Right lobe of liver (tissue), 6 donors: ENCODE measurements around the gene FGFR1OP2. TPM values are rescaled to one million over a fixed set of nuclear protein-coding genes. Genes with fewer than 3 reads are reported as not detected.

ENCODE experiments used
- ATAC-seq, 4 donors: fragments of 200-7000 bp; cut with Tn5 transposase; one replicate each; pipeline ENCODE4 v1.9.1; 2020; ENCODE audit warnings: mild to moderate bottlenecking in 4 of 4, moderate library complexity in 4 of 4
- DNase-seq, 3 donors: peaks; one replicate each; pipeline ENCODE4 v3.0.0-alpha.2; 2020
- H3K27ac ChIP-seq, 3 donors: fragments of 200-600 bp; one replicate each; pipeline ENCODE4 v1.8.0; 2022
- H3K27me3 ChIP-seq, 2 donors: fragments of 200-600 bp; one replicate each; pipeline ENCODE4 v1.8.0; 2022
- H3K36me3 ChIP-seq, 4 donors: fragments of 200-600 bp; sonication (generic) in 1 of 4; one replicate each; pipeline versions ENCODE4 v1.5.1 to v1.8.0; 2017 to 2022; ENCODE audit warnings: control low read depth in 1 of 4
- H3K4me1 ChIP-seq, 4 donors: fragments of 200-600 bp; sonication (generic) in 1 of 4; one replicate each; pipeline versions ENCODE4 v1.5.1 to v1.8.0; 2017 to 2022; ENCODE audit warnings: control low read depth in 1 of 4
- H3K4me3 ChIP-seq, 3 donors: fragments of 200-600 bp; one replicate each; pipeline ENCODE4 v1.8.0; 2022
- H3K9me3 ChIP-seq, 4 donors: fragments of 200-600 bp; sonication (generic) in 1 of 4; one replicate each; pipeline versions ENCODE4 v1.5.1 to v1.8.0; 2017 to 2022; ENCODE audit warnings: control low read depth in 1 of 4
- POLR2A ChIP-seq: fragments of 450-650 bp; IDR thresholded peaks from one replicate; pipeline ENCODE4 v1.6.1; 2017; ENCODE audit warnings: antibody characterized with exemption, mild to moderate bottlenecking
- whole genome bisulfite sequencing: methylation state at CpG from one replicate; pipeline ENCODE4 v1.1.6; 2018; ENCODE audit warnings: low coverage, low lambda C conversion rate; ENCODE audit not compliant: insufficient coverage; ENCODE audit errors: missing lambda C conversion rate; 5-methylcytosine and 5-hydroxymethylcytosine counted together
- intact Hi-C, 2 donors: fragments of 100-400 bp; cut with DNase I; formaldehyde crosslinking; loops; one replicate each; pipeline versions ENCODE4 v1.11.2 to v1.14.1; 2022
- total RNA-seq, 6 experiments: library from RNA; depleted of rRNA in 2 of 6; stranded (reverse); fragments of >200 nt in 2 of 6; fragmentation: NEBNext Ultra II Directional in 3 of 6; extraction: Animal tissue kit (Norgen Biotek cat#: 25700) in 3 of 6; gene quantifications; one replicate each; pipeline versions ENCODE4 v1.1.0 to v1.2.4, GENCODE V29; 2016 to 2023
- TF ChIP-seq, protein P1 (sequence below), 4 donors: fragments of 200-600 bp in 3 of 4; fragments of 450-650 bp in 1 of 4; IDR thresholded peaks; one replicate each; pipeline versions ENCODE4 v1.5.1 to v1.8.0; 2016 to 2022; ENCODE audit warnings: antibody characterized with exemption in 4 of 4, mild to moderate bottlenecking in 2 of 4
- donor health status: DM: no; HTN: yes; CAD: no.
- donor health status: DM: no; HTN: no; CAD: no.
- donor health status: DM: no; HTN: no; CAD: no.
- donor health status: DM: no; HTN: yes; CAD: no.
- donor health status: DM: no; HTN: yes; CAD: no.

FGFR1OP2 gene
- total RNA-seq, 6 experiments from 2014 or later = 13.3 to 29.6 (median 20.1) TPM

DNA sequence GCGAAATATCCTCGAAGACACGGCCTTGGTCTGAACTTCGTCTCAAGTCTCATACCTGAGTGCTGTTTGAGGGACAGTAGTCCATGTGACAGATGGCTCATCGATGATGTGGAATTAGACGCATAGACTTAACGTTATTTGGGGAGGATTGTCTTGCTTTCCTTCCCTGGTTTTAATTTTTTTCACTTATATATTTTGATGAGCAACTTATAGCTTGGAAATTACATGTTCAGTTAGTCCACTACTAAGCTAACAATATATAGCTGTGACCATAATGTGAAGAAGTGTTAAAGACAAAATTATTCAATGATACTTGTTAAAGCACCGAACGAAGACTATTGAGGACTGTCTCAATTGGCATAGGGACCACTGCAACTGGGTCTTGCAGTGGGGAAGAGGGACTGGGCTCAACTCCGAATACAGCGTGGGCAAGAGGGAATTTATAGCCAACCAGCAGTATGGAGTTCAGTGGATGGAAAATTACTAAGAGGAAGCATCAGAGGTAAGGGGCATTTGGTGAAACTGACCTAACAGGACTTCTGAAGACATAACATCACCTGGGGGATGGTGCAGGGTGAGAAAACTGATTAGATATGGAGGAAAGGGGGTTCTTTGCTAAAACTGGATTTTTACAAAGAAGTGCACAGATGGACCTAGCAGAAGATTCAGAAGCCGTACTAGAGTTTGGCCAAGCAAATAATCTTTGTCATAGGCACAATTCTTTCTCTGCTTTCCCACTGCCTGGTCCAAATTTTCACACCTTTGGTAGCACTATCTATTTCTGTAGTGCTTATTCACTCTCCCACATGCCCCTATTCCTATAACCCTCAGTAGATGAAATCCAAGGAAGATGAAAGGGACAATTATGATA lies 76.8 kb downstream of the FGFR1OP2 start:
- Histone ChIP-seq H3K4me1 (peaks cover 0 to 29% (median 9%) of the 10 kb centered on the region in 4 donors), H3K36me3 (no peaks in the 10 kb centered on the region), H3K4me3 (peak overlapping the region; percentile 71 to 81 (median 74)), H3K27ac (peak overlapping the region; percentile 91 to 94 (median 93)), H3K9me3 (no peaks in the 10 kb centered on the region), H3K27me3 (no peaks in the 10 kb centered on the region)
- intact Hi-C loops = loop anchor here in 1 of 2 donors (5.0 to 10.0 kb wide), 2 partner anchors 80 to 292 kb away; partner anchors contain the start of genes FGFR1OP2 and INTS13
- 30% methylated on average over 12 of the region's 12 CpGs for WGBS
- no peak for TF ChIP-seq POLR2A
- TF ChIP-seq, protein P1, sequence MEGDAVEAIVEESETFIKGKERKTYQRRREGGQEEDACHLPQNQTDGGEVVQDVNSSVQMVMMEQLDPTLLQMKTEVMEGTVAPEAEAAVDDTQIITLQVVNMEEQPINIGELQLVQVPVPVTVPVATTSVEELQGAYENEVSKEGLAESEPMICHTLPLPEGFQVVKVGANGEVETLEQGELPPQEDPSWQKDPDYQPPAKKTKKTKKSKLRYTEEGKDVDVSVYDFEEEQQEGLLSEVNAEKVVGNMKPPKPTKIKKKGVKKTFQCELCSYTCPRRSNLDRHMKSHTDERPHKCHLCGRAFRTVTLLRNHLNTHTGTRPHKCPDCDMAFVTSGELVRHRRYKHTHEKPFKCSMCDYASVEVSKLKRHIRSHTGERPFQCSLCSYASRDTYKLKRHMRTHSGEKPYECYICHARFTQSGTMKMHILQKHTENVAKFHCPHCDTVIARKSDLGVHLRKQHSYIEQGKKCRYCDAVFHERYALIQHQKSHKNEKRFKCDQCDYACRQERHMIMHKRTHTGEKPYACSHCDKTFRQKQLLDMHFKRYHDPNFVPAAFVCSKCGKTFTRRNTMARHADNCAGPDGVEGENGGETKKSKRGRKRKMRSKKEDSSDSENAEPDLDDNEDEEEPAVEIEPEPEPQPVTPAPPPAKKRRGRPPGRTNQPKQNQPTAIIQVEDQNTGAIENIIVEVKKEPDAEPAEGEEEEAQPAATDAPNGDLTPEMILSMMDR (IDR thresholded peaks at IDR 0.05) = no peak
- no peak for DNase-seq
- ATAC-seq = peak in 3 of 4 donors; percentile 14 to 31 (median 20)

DNA sequence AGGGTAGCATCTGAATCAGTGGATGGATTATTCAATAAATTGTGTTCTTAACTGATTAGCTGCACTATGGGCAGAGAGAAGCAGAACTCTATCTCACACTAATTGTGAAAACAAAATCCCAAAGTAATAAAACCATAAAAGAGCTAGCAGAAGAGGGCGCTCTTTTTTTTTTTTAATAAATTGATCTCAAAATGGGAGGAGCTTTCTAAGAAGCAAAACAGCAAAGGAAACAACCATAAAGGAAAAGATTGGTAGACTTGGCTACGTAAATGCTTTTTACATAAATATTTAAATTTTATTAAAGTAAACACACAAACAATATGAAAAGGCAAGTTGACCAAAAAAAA lies 77.4 kb downstream of the FGFR1OP2 start:
- H3K36me3 ChIP-seq = no peaks in the 10 kb centered on the region
- TF ChIP-seq, protein P1 (IDR thresholded peaks at IDR 0.05) = peak; percentile 40 to 53 (median 47)
- TF ChIP-seq POLR2A = no peak
- DNase-seq (no peak), ATAC-seq (peak in 1 of 4 donors; percentile 8)
- H3K4me3 ChIP-seq = no peak overlapping the region
- peaks cover 0 to 29% (median 9%) of the 10 kb centered on the region in 4 donors for H3K4me1 ChIP-seq
- WGBS = 2% methylated on average over 2 of the region's 2 CpGs
- no peaks in the 10 kb centered on the region for H3K9me3 ChIP-seq
- intact Hi-C loops = loop anchor here in 1 of 2 donors (5.0 to 10.0 kb wide), 2 partner anchors 81 to 292 kb away; partner anchors contain the start of genes FGFR1OP2 and INTS13
- H3K27ac ChIP-seq = no peak overlapping the region
- H3K27me3 ChIP-seq = no peaks in the 10 kb centered on the region

Other genes with a start within 250 kb of the FGFR1OP2 start
- gene ITPR2, start 105.3 kb upstream of the FGFR1OP2 start, total RNA-seq = 100 to 1,000 TPM in 1 of 6 experiments, 10 to 100 TPM in 5; 39.3 to 114 (median 57.2) TPM
- 10 to 100 TPM in 2 of 6 experiments, 1 to 10 TPM in 4; 6.2 to 17.2 (median 9.1) TPM for gene INTS13, start 489 bp upstream of the FGFR1OP2 start, total RNA-seq
- 10 to 100 TPM; 38.4 to 75.1 (median 62.8) TPM for gene TM7SF3, start 75.9 kb downstream of the FGFR1OP2 start, total RNA-seq
- 10 to 100 TPM; 14.7 to 26.8 (median 20.6) TPM for gene MED21, start 84.1 kb downstream of the FGFR1OP2 start, total RNA-seq
- not detected for gene C12orf71, start 144.1 kb downstream of the FGFR1OP2 start, total RNA-seq